Skin of body (tissue), 2 donors: Measurements from ENCODE around the gene GNAI3. TPM values are rescaled to one million over a fixed set of nuclear protein-coding genes. Genes with fewer than 3 reads are reported as not detected.

Experiments used
- DNase-seq: peaks from one replicate; lab custom pipeline; 2025; lab: John Stamatoyannopoulos, UW
- total RNA-seq: library from RNA; depleted of rRNA; stranded (reverse); fragments of >200 nt; gene quantifications from one replicate; pipeline ENCODE4 v1.2.3, GENCODE V29; 2014

Gene GNAI3
- total RNA-seq, 1 donor from 2014 or later = 11.8 TPM

GRCh38 chr1:109595531-109595930 lies 47.1 kb downstream of the GNAI3 start:
- DNase-seq = no peak

DNA sequence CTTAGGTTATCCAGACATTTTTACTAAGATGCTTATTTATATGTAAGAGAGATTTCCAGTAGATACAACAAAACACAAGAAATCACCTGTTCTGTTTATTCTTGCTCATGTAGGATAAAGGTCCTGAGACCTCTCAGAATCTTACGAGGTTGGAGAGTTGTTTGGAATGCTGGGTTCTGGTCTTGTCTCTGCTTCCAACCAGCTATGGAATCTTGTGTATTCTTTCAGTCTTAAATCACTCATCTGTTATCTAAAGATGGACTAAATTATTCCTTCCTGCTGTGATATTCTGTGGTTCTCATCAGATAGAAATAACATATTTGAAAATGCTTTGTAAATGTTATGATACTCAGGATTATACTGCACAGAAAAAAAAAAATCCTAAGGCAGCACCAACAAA lies 49.7 kb downstream of the GNAI3 start:
- no peak for DNase-seq

- no peak for DNase-seq
Measured at GRCh38 chr1:109598655-109599054, 50.2 kb downstream of the GNAI3 start.

DNA sequence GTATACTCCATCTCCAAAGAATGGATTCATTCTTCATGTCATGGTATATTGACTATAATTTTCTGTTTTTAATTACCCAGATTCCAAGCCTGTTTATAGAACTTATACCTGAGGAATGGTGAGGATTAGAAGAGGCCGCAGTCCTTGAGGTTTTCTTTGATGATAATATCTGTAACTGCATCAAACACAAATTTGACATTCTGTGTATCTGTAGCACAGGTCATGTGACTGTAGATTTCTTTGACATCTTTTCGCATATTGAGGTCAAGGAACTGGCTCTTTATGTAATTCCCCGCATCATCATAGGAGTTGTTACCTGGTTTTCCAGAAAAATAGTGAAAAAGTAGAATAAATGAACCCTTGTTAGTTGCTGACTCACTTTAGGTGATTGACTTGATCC lies 54.8 kb downstream of the GNAI3 start:
- DNase-seq = no peak

- no peak for DNase-seq
Measured at GRCh38 chr1:109605381-109605780, 57.0 kb downstream of the GNAI3 start.

- no peak for DNase-seq
Measured at GRCh38 chr1:109609881-109610280, 61.5 kb downstream of the GNAI3 start.

- DNase-seq = no peak
Measured at GRCh38 chr1:109610609-109611307, 62.3 kb downstream of the GNAI3 start.

DNA sequence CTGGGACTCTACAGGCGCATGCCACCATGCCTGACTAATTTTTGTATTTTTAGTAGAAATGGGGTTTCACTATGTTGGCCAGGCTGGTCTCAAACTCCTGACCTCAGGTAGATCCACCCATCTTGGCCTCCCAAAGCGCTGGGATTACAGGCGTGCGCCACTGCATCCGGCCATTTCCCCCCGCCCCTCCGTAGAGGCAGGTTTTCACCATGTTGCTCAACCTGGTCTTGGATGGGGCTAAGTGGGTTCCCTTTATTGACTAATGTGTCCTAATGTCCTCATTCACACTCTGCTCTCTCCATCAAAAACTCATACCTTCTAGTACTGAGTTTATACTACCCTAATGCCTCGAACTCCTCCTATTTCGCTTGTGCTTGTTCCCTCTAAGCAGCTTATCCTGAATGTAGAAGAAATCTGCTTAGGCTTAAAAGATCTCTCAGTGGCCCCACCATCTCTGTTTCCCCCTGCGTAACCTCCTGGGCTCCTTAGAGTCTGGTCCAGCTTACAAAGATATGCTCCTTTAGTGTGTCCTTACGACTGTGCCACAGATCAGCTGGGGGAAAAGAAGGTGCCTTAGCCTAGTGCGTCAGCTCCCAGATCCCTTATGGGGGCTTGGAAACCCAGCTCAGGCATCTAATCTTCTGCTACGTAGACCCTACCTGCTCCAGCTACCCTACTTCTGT lies 63.0 kb downstream of the GNAI3 start:
- DNase-seq = no peak

DNA sequence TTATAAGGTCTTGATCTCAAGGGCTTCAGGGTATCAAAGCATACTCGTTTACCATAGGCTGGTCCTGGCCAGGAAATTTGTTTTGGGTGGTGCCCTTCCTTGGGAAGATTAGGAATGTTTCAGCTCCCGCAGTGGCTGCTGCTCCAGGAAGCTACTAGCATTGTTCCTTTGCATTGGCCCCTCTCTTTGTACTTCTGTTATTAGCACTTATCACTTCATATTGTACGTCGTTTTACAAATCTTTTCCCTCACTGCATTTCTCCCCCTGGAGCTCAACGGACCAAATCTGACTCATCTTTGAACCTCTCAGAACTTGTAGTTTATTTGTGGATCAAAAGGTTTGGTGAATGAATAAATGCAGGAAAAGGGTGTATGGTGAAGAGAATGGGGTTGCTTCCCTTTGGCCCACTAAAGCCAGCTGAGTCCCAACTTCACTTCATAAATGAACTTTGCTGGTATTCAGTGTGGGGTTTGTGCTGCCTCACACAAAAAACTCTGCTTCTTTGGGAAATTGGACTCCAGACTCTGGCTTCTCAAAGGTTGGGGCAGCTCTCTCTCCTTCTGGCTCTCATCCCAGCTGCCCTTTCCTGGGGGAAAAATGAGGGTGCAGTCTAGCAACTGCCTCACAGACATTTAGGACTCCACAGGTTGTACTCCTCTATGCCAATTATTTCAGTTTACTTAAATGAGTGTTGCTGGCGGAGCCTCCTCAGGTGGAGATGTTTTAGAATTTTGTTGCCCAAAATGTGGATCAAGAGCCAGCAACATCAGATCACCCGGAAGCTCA lies 65.1 kb downstream of the GNAI3 start:
- DNase-seq = no peak

DNA sequence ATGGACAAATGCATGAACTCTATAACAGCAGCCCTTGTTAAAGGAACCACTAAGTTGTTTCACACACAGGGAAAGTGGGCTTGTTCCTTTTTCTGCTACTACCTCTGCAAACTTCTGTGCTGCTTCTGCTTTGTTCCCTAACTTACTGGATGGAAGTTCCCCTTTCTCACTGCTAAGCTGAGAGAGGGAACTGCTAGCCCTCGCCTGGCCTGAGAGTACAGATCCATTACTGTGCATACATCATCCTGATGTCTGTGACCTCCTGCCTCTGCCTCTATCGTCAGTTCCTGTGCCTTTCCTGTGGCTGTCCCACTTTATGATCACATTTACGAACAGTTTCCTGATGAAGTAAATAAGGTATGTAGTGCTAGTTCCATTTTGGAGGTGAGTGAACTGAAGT lies 67.5 kb downstream of the GNAI3 start:
- DNase-seq = no peak

- DNase-seq = no peak
Measured at GRCh38 chr1:109616391-109616790, 68.0 kb downstream of the GNAI3 start.

DNA sequence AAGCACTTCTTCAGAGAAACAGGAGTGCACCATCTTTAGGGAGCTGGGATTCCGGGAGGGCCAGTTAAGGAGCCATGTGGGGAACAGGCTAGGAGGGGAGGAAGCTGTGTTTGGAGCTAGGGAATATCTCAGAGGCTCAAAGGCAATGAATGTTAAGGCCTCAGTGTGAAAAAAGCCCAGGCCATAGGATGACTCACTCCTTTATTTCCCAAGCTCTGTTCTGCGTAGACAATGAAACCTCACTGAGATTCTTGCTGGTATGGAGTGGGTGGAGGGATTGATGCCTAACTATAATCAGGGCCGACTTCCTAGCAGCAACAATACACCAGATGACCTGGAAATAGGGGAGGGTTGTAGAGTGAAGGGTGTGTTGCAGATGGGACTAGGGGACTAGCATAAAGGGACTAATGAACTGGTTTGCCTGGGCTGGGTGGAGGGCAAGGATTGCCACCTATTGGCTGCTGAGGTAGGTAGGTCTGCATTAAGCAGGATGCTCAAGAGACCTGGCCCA lies 68.9 kb downstream of the GNAI3 start:
- no peak for DNase-seq

- no peak for DNase-seq
Measured at GRCh38 chr1:109618661-109619575, 70.5 kb downstream of the GNAI3 start.

GRCh38 chr1:109619576-109620400 lies 71.4 kb downstream of the GNAI3 start, which contains the start of the genes AMPD2 and GNAT2:
Gene AMPD2 (plus strand): TSS chr1:109619837. CDS start chr1:109621176, 1,339 bp downstream.
Gene GNAT2 (minus strand): TSS chr1:109619616. CDS start chr1:109612870, 6,746 bp downstream.
- DNase-seq = peak; percentile 22

GRCh38 chr1:109620401-109620791 lies 72.0 kb downstream of the GNAI3 start:
- DNase-seq = peak; percentile 48

GRCh38 chr1:109620841-109621286 lies 72.4 kb downstream of the GNAI3 start:
- DNase-seq = peak; percentile 96

DNA sequence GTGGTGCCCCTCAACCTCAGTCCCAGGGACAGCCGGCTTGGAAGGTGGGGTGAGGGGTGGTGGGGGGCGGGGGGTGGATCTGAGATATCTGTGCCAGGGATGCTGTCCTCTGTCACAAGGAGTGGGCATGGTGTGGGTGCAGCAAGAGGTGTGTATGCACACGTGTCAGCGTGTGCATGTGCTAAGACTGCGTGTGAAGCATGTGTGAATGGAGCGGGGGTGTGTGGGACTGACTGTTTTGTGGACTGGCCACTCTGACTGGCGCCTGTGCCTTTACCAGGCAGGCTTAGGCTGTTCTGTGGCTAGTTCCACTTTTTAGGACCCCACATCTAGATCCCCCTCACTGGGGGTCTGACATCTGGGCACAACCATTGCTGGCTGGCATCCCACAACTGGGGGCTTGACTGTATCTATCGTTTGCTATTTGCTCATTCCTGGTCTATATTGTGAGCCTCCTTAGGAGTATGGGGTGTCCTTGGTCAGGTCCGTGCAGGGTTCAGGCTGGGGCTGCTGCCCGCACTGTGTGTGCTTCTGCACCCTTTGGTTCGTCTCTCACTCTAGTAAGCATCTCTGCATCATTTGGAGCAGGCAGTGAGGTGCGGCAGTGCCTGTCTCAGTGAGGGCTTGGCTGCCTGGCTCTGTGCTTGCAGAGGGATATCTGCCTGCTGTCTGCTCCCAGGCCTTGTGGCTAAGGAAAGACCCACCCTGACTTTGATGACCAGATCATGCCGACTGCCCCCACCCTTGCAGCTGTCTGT lies 73.1 kb downstream of the GNAI3 start:
- DNase-seq = no peak

DNA sequence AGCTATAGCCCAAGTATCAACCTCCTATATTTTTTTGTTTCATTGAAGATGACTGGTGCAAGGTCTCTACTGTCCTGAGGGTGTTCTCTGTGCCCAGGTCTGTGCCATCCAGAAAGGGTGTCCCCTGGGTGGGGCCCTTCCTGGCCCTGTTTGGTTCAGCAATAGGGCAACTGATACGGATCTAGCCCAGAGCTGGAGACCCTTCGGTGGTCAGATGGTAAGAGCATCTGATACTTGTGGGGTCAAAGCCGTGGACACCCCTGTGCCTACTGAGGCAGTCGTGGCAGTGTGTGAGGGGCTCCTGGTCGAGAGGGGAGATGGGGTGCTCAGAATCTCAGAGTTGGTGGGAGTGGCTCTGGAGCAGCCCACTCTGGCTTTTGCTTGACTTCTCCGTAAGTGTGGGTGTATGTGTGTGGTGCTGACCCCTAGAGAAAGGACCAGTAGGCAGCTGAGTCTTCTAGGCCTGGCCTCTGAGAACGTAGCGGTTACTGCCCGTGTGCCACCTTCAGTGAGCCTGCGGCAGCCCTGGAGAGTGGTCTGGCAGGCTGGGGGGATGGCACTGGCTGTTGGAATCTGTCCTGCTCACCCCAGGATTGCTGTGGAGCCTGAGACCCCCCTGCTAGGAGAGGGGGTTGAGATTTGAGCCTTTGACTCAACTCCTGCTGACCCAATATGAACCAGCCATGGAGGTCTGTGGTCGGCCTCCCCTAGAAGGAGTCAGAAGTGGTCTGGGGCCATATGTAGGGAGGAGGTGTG lies 73.9 kb downstream of the GNAI3 start:
- DNase-seq = no peak
